CD1c-positive myeloid dendritic cell (primary cell): ENCODE measurements around the gene EPDR1.
"Not testable (repeated sequence)": the region's sequence is repeated elsewhere in the genome, so short reads cannot be mapped to it uniquely, and the experiment has no call there.

Source experiments
- DNase-seq: peaks from one replicate; pipeline ENCODE4 v3.0.0-alpha.2; 2016; ENCODE audit errors: extremely low spot score

EPDR1 gene

GRCh38 chr7:37928878-37929277 is 8.4 kb downstream of the EPDR1 start:
- DNase-seq, result no peak

GRCh38 chr7:37930226-37930948 is 9.9 kb downstream of the EPDR1 start:
- DNase-seq, result no peak

GRCh38 chr7:37932543-37932942 is 12.1 kb downstream of the EPDR1 start:
- DNase-seq, result no peak

GRCh38 chr7:37933018-37933566 is 12.7 kb downstream of the EPDR1 start:
- DNase-seq, result no peak

- no peak for DNase-seq
Measured at GRCh38 chr7:37942934-37943610, 22.6 kb downstream of the EPDR1 start.

- DNase-seq, result no peak
Measured at GRCh38 chr7:37943905-37944736, 23.7 kb downstream of the EPDR1 start.

GRCh38 chr7:37944737-37945054 is 24.3 kb downstream of the EPDR1 start:
- no peak for DNase-seq

GRCh38 chr7:37945336-37945735 is 24.9 kb downstream of the EPDR1 start:
- no peak for DNase-seq

GRCh38 chr7:37947138-37947940 is 26.9 kb downstream of the EPDR1 start:
- no peak for DNase-seq

GRCh38 chr7:37947941-37948210 is 27.4 kb downstream of the EPDR1 start:
- no peak for DNase-seq

GRCh38 chr7:37952240-37952639 is 31.8 kb downstream of the EPDR1 start:
- DNase-seq, result no peak

GRCh38 chr7:37954217-37954616 is 33.8 kb downstream of the EPDR1 start:
- not testable (repeated sequence) for DNase-seq

GRCh38 chr7:37956791-37957190 is 36.4 kb downstream of the EPDR1 start:
- no peak for DNase-seq

- DNase-seq, result no peak
Measured at GRCh38 chr7:37957221-37957970, 37.0 kb downstream of the EPDR1 start.

GRCh38 chr7:37960483-37960882 is 40.0 kb downstream of the EPDR1 start:
- DNase-seq, result no peak

GRCh38 chr7:37961251-37961650 is 40.8 kb downstream of the EPDR1 start:
- DNase-seq, result no peak

- no peak for DNase-seq
Measured at GRCh38 chr7:37964196-37964595, 43.8 kb downstream of the EPDR1 start.

- no peak for DNase-seq
Measured at GRCh38 chr7:37970211-37970610, 49.8 kb downstream of the EPDR1 start.

GRCh38 chr7:37971491-37971890 is 51.1 kb downstream of the EPDR1 start:
- no peak for DNase-seq

GRCh38 chr7:37973915-37974314 is 53.5 kb downstream of the EPDR1 start:
- no peak for DNase-seq

GRCh38 chr7:37974711-37975110 is 54.3 kb downstream of the EPDR1 start:
- no peak for DNase-seq
